ENCODE results near the gene TMEM95.
"Not testable (repeated sequence)": the region's sequence is repeated elsewhere in the genome, so short reads cannot be mapped to it uniquely, and the experiment has no call there.

Gene TMEM95

DNA sequence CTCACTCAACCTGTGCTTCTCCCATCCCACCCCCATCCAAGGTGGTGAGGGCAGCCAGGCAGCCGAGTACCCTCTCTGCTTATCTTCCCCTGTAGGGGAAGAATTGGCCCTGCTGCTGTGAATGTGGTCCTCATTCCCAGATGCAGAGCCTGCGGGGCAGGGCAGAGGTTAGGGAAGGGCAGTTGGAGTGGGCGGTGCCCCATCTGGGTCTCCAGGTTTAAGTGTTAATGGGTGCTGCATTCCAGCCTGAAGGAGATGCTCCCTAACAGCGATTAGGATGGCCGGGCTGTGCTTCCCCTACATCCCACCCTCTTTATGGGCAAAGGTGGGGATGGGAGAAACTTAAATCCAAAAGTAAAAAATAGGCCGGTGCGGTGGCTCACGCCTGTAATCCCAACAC lies 12.1 kb downstream of the TMEM95 start:
- H3K27me3 Mint-ChIP-seq: peaks cover 1 to 11% of the 10 kb centered on the region in 2 donors
- no peak overlapping the region for H3K27ac Mint-ChIP-seq
- H3K9me3 Mint-ChIP-seq: no peaks in the 10 kb centered on the region
- no peak overlapping the region for H3K4me3 Mint-ChIP-seq
- DNase-seq (no peak), ATAC-seq (replicated peaks) (no peak)
- no peaks in the 10 kb centered on the region for H3K36me3 Mint-ChIP-seq
- H3K4me1 Mint-ChIP-seq: peaks cover 0 to 10% of the 10 kb centered on the region in 2 donors

DNA sequence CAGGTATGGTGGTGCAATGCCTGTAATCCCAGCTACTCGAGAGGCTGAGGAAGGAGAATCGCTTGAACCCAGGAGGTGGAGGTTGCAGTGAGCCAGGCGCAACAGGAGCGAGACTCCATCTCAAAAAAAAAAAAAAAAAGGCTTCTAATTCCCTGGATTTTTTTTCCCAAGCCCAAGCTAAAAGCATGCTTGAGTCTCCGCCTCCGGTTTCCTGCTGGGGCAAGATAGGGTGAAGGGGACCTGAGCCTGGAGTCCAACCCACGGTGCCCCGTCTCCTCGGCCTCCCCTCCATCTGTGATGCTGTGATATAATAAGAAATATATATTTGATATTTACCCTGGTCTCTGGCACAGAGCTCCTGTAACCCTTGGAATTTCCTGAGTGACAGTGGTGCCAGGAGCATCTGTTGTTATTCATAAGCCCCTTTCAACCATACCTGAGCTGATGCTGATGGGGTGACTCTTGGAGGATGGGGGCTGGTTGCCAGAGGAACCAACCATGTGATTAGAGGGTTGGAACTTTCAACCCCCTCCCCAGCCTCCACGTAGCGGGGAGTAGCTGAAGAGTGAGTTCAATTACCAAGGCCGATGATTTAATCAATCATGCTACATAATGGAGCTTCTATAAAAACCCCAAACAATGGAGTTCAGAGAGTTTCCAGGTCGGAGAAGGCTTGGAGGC lies 13.1 kb downstream of the TMEM95 start:
- peaks cover 0 to 10% of the 10 kb centered on the region in 2 donors for H3K4me1 Mint-ChIP-seq
- H3K9me3 Mint-ChIP-seq: no peaks in the 10 kb centered on the region
- no peaks in the 10 kb centered on the region for H3K36me3 Mint-ChIP-seq
- peaks cover 0 to 10% of the 10 kb centered on the region in 2 donors for H3K27me3 Mint-ChIP-seq
- DNase-seq (no peak), ATAC-seq (replicated peaks) (no peak)
- H3K27ac Mint-ChIP-seq: no peak overlapping the region
- H3K4me3 Mint-ChIP-seq: no peak overlapping the region

DNA sequence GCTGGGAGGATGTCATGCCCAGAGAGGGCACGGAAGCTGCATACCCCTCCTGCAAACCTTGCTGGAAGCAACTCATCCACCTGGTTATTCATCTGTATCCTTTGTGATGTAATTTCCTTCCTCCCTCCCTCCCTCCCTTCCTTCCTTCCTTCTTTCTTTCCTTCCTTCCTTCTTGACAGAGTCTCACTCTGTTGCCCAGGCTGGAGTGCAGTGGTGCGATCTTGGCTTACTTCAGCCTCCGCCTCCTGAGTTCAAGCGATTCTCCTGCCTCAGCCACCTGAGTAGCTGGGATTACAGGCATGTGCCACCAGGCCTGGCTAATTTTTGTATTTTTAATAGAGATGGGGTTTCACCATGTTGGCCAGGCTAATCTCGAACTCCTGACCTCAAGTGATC lies 13.6 kb downstream of the TMEM95 start:
- not testable (repeated sequence) for H3K27ac Mint-ChIP-seq; ATAC-seq (replicated peaks); H3K36me3 Mint-ChIP-seq; H3K4me3 Mint-ChIP-seq; H3K27me3 Mint-ChIP-seq; H3K9me3 Mint-ChIP-seq; H3K4me1 Mint-ChIP-seq; DNase-seq

DNA sequence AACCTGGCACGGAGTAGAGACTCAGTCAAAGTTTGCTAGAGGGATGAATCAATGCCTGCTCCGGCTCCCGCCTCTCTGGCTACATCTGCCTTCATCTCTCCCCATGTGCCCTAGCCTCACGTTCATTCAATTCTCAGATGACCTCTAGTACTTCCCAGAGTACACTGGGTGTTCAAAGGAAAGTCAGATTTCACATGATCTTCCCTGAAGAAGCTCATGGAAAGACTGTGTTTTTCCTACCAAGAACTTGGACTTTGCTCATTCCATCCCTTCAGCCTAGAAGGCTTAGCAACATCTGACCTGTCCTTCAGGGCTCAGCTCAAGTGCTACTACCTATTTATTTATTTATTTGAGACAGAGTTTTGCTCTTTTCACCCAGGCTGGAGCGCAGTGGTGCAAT lies 14.9 kb downstream of the TMEM95 start:
- Mint-ChIP-seq H3K27ac (no peak overlapping the region), H3K4me1 (peaks cover 0 to 10% of the 10 kb centered on the region in 2 donors), H3K9me3 (no peaks in the 10 kb centered on the region), H3K27me3 (peaks cover 5 to 10% of the 10 kb centered on the region in 2 donors), H3K4me3 (no peak overlapping the region), H3K36me3 (no peaks in the 10 kb centered on the region)
- no peak for ATAC-seq (replicated peaks)
- DNase-seq: no peak

DNA sequence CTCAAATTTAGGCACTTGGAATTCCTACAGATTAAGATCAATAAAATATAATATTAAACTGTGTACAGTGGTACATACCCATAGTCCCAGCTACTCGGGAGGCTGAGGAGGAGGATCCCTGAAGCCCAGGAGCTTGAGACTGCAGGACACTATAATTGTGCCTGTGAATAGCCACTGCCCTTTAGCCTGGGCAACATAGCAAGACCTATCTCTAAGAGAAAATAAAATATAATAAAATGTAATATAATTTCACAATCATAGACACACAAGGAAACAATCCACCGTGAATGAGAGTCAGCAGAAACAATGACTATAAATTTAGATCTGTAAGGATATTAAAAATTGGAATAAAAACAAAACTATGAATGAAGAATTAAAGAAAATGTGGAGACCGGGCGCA lies 15.9 kb downstream of the TMEM95 start:
- Mint-ChIP-seq H3K27ac (no peak overlapping the region), H3K9me3 (no peaks in the 10 kb centered on the region), H3K4me1 (peaks cover 0 to 10% of the 10 kb centered on the region in 2 donors), H3K27me3 (peaks cover 5 to 10% of the 10 kb centered on the region in 2 donors), H3K36me3 (no peaks in the 10 kb centered on the region), H3K4me3 (no peak overlapping the region)
- DNase-seq: no peak
- no peak for ATAC-seq (replicated peaks)

DNA sequence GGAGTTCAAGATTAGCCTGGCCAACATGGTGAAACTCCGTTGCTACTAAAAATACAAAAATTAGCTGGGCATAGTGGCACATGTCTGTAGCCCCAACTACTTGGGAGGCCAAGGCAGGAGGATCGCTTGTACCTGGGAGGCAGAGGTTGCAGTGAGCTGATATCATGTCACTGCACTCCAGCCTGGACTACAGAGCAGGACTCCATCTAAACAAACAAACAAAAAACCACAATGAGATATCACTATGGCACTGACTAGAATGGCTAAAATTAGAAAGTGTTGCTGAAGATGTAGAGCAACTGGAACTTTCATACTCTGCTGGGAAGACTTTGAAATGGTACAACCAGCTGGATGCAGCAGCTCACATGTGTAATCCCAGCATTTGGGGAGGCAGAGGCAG lies 19.4 kb downstream of the TMEM95 start:
- ATAC-seq (replicated peaks) (no peak), DNase-seq (no peak)
- Mint-ChIP-seq H3K4me3 (no peak overlapping the region), H3K9me3 (peaks cover 4 to 5% of the 10 kb centered on the region in 2 donors), H3K4me1 (no peaks in the 10 kb centered on the region), H3K36me3 (peaks cover 0 to 3% of the 10 kb centered on the region in 2 donors), H3K27ac (no peak overlapping the region), H3K27me3 (peaks cover 17 to 22% of the 10 kb centered on the region in 2 donors)

DNA sequence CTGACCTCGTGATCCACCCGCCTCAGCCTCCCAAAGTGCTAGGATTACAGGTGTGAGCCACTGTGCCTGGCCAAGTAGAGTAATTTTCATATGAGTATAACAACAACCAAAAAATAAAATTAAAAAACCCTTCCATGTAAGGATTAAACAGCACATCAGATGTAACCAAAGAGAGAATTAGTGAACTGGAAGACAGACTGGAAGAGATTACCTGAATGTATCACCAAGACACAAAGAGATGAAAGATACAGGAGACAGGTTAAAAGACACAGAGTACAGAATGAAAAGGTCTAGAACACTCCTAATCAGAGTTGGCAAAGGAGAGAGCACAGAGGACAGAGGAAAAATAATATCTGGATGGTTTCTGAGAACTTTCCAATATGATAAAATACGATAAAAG lies 24.2 kb downstream of the TMEM95 start:
- DNase-seq (no peak), ATAC-seq (replicated peaks) (no peak)
- peaks cover 50 to 53% of the 10 kb centered on the region in 2 donors for H3K27me3 Mint-ChIP-seq
- peaks cover 12 to 13% of the 10 kb centered on the region in 2 donors for H3K4me1 Mint-ChIP-seq
- H3K9me3 Mint-ChIP-seq: peaks cover 5% of the 10 kb centered on the region in 2 donors
- no peak overlapping the region for H3K27ac Mint-ChIP-seq
- no peak overlapping the region for H3K4me3 Mint-ChIP-seq
- peaks cover 0 to 3% of the 10 kb centered on the region in 2 donors for H3K36me3 Mint-ChIP-seq

DNA sequence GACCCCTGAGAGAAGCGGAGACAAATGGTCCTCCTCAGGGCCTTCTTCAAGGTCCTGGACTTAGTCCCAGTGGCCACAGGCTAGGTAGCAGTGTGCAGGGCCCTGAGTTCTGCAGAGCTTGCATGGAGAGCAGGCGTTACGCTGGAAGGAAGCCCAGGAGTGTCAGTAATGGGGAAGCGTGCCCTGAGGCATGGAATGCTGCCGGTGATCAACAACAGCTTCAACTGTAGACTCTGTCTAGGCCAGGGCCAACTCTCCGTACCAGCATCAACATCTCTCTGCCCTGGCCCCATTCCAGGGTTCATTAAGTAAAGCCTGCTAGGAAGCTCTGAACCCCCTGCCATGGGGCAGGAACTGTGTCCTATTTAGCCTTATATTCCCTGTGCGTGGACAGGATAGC lies 25.4 kb downstream of the TMEM95 start:
- DNase-seq: no peak

DNA sequence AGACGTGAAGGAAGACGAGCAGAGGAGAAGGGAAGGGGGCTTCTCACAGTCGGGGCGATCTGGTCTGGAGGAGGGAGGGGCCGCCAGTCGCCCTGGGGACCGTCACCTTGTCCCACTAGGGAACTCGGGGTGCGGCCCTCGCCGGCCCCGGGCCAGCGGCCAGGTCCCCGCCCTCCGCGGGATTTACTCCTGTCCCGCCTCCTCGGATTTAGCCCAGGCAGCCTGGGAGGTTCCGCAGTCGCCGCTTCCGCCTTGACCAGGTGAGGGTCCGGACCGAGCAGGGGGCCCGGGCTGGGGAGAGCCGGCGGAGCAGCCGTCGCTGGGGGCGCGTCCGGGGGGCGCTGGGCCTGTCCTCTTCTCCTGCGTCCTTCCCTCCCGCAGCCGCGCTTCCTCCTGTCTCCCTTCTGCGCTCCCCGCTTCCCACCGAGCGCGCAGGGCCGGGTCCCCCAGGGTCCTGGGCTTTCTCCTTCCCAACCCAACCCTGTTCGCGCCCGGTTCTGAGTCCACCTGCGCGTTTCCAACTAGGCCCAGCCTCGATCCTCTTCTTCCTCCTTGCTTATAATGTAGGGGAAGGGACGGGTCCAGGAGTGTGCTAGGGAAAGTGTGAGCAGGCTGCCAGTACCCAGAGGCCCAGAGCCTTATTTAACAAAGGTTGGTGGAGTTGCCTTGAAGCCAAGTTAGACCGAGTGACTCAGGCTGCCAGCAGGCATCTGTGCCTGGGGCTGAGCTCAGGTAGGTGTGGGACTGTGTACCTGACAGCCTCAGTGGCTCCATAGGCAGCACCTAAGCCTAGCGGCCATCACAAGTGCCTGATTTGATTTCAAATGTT lies 26.1 kb downstream of the TMEM95 start, which contains the start of gene TNK1:
TSS of gene TNK1 (plus strand) at position 235 of the 829 bp plus-strand sequence. CDS start 1,838 bp downstream, outside the sequence.
- Mint-ChIP-seq H3K36me3 (peaks cover 2 to 7% of the 10 kb centered on the region in 2 donors), H3K27me3 (peaks cover 46 to 53% of the 10 kb centered on the region in 2 donors), H3K27ac (peak within 1 kb of the TSS; percentile 68), H3K4me1 (peaks cover 18 to 20% of the 10 kb centered on the region in 2 donors), H3K9me3 (peaks cover 5% of the 10 kb centered on the region in 2 donors), H3K4me3 (peak within 1 kb of the TSS; percentile 33 to 73)
- DNase-seq (no peak), ATAC-seq (replicated peaks) (no peak)

More for the DNA sequence above, 25.4 kb downstream of the TMEM95 start:
- peaks cover 5% of the 10 kb centered on the region in 2 donors for H3K9me3 Mint-ChIP-seq
- no peak for ATAC-seq (replicated peaks)
- peaks cover 46 to 53% of the 10 kb centered on the region in 2 donors for H3K27me3 Mint-ChIP-seq
- peaks cover 0 to 7% of the 10 kb centered on the region in 2 donors for H3K36me3 Mint-ChIP-seq
- H3K27ac Mint-ChIP-seq: peak overlapping the region; percentile 68
- H3K4me1 Mint-ChIP-seq: peaks cover 18 to 20% of the 10 kb centered on the region in 2 donors
- peak overlapping the region in 1 of 2 donors; percentile 33 for H3K4me3 Mint-ChIP-seq

DNA sequence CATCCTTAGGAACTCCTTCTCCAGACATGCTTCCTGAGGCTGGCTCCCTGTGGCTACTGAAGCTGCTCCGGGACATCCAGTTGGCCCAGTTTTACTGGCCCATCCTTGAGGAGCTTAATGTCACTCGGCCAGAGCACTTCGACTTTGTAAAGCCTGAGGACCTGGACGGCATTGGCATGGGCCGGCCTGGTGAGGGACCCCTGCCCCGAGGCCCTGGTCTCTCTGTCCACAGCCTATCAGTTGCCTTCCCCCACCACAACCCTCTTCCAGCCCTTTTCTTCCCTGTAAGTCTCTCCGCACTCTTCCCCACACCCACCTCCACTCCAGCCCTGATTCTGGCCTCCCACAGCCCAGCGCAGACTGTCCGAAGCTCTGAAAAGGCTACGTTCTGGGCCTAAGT lies 27.9 kb downstream of the TMEM95 start:
- ATAC-seq (replicated peaks) (no peak), DNase-seq (no peak)
- H3K4me3 Mint-ChIP-seq: peak overlapping the region in 1 of 2 donors; percentile 82

DNA sequence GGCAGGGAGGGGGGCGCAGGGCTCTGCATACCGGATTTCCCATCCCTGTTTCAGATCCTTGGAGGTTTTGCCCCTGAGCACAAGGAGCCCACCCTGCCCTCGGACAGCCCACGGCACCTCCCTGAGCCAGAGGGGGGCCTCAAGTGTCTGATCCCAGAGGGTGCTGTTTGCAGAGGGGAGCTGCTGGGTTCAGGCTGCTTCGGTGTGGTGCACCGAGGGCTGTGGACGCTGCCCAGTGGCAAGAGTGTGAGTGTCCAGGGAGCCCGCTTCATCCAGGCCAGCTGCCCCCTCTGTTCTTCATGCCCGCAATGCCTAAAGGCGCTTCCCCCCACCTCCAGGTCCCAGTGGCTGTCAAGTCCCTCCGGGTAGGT lies 28.4 kb downstream of the TMEM95 start:
- ATAC-seq (replicated peaks) (no peak), DNase-seq (no peak)
- Mint-ChIP-seq H3K4me1 (peaks cover 18 to 20% of the 10 kb centered on the region in 2 donors), H3K27me3 (peaks cover 38 to 47% of the 10 kb centered on the region in 2 donors), H3K36me3 (peaks cover 4 to 13% of the 10 kb centered on the region in 2 donors), H3K4me3 (peak overlapping the region; percentile 52 to 82), H3K9me3 (peaks cover 5% of the 10 kb centered on the region in 2 donors), H3K27ac (no peak overlapping the region)

More for the DNA sequence above, 27.9 kb downstream of the TMEM95 start:
- peaks cover 38 to 47% of the 10 kb centered on the region in 2 donors for H3K27me3 Mint-ChIP-seq
- H3K9me3 Mint-ChIP-seq: peaks cover 5% of the 10 kb centered on the region in 2 donors
- peaks cover 18 to 20% of the 10 kb centered on the region in 2 donors for H3K4me1 Mint-ChIP-seq
- peaks cover 4 to 11% of the 10 kb centered on the region in 2 donors for H3K36me3 Mint-ChIP-seq
- no peak overlapping the region for H3K27ac Mint-ChIP-seq

DNA sequence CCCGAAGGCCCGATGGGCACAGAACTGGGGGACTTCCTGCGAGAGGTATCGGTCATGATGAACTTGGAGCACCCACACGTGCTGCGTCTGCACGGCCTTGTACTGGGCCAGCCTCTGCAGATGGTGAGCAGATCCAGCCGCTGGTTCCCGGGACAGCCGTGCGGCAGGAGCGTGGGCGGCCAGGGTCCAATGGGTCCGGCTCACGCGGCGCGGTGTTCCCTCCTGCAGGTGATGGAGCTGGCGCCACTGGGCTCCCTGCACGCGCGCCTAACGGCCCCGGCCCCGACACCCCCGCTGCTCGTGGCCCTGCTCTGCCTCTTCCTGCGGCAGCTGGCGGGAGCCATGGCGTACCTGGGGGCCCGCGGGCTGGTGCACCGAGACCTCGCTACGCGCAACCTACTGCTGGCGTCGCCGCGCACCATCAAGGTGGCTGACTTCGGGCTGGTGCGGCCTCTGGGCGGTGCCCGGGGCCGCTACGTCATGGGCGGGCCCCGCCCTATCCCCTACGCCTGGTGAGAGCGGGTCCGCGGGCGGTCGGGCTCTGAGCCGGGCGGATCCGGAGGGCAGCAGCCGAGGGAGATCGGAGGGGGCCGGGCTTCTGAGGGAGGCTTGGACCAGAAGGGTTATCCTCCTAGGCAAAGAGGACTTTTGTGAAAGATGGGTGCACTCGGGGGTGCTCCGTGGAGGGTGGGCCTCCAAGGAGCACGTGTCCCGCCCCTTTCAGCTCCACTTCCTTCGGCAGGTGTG lies 29.0 kb downstream of the TMEM95 start:
- peaks cover 38 to 45% of the 10 kb centered on the region in 2 donors for H3K27me3 Mint-ChIP-seq
- peaks cover 4 to 5% of the 10 kb centered on the region in 2 donors for H3K9me3 Mint-ChIP-seq
- H3K27ac Mint-ChIP-seq: peak overlapping the region; percentile 16
- H3K4me1 Mint-ChIP-seq: peaks cover 18 to 20% of the 10 kb centered on the region in 2 donors
- ATAC-seq (replicated peaks) (peak; percentile 98), DNase-seq (peak; percentile 66)
- peaks cover 6 to 15% of the 10 kb centered on the region in 2 donors for H3K36me3 Mint-ChIP-seq
- H3K4me3 Mint-ChIP-seq: peak overlapping the region; percentile 82 to 83

DNA sequence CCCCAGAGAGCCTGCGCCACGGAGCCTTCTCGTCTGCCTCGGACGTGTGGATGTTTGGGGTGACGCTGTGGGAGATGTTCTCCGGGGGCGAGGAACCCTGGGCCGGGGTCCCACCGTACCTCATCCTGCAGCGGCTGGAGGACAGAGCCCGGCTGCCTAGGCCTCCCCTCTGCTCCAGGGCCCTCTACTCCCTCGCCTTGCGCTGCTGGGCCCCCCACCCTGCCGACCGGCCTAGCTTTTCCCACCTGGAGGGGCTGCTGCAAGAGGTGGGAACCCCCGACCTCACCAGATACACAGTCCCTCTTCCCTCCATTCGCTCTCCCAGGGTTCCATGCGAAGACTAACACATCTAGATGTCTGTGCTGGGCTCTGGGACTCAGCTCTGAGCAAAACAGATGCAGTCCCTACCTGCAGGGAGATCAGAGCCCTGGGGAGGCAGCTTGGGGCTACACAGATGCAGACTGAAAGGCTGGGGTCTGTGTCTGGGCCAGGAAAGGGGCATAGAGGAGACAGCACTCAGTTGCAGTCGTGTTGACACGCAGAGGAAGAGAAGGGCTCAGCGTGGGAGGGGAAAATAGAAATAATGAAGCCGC lies 29.6 kb downstream of the TMEM95 start:
- H3K9me3 Mint-ChIP-seq: no peaks in the 10 kb centered on the region
- peak overlapping the region; percentile 82 to 83 for H3K4me3 Mint-ChIP-seq
- ATAC-seq (replicated peaks): no peak
- H3K36me3 Mint-ChIP-seq: peaks cover 10 to 17% of the 10 kb centered on the region in 2 donors
- H3K27ac Mint-ChIP-seq: peak overlapping the region; percentile 16
- H3K4me1 Mint-ChIP-seq: peaks cover 18 to 20% of the 10 kb centered on the region in 2 donors
- H3K27me3 Mint-ChIP-seq: peaks cover 31 to 39% of the 10 kb centered on the region in 2 donors
- DNase-seq: no peak
